GM19043 (cell line): ENCODE results near the gene BTF3L4.

Experiments
- ATAC-seq: cut with Tn5 transposase; IDR thresholded peaks from one replicate; pipeline ENCODE4 v1.9.1; 2021; ENCODE audit warnings: low read depth; ENCODE audit not compliant: unreplicated experiment

Gene BTF3L4

GRCh38 chr1:52119301-52120079, 63.4 kb downstream of the BTF3L4 start:
- ATAC-seq, result no peak

GRCh38 chr1:52122384-52122783, 66.3 kb downstream of the BTF3L4 start:
- no peak for ATAC-seq

- ATAC-seq, result no peak
Observed at GRCh38 chr1:52123622-52124021, 67.5 kb downstream of the BTF3L4 start.

DNA sequence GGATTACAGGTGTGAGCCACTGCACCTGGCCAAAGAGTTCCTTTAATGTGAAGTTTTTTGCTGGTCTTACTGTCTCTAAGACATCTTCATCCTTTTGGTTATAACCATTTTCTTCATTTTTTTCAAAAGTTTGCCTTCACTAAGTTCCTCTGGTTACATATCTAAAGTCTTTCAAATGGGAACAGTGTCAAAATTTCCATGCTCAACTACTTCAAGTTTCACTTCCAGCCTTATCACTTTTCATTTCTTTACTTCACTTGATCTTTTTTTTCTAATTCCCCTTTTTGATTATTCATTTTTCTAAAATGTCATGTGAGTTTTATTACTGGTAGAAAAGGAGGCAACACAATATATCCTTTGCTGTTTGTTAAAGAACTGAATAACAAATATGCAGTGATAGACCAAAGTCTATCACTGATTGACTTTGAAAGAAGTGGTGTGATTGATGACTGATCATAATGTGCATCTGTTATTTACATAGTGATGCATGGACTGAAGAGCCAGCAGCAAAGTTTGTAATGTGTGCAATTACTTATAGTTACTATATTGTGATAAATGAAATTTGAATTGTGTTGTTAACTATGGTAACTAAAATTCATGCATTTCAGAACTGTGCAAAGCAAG, 69.8 kb downstream of the BTF3L4 start:
- no peak for ATAC-seq

DNA sequence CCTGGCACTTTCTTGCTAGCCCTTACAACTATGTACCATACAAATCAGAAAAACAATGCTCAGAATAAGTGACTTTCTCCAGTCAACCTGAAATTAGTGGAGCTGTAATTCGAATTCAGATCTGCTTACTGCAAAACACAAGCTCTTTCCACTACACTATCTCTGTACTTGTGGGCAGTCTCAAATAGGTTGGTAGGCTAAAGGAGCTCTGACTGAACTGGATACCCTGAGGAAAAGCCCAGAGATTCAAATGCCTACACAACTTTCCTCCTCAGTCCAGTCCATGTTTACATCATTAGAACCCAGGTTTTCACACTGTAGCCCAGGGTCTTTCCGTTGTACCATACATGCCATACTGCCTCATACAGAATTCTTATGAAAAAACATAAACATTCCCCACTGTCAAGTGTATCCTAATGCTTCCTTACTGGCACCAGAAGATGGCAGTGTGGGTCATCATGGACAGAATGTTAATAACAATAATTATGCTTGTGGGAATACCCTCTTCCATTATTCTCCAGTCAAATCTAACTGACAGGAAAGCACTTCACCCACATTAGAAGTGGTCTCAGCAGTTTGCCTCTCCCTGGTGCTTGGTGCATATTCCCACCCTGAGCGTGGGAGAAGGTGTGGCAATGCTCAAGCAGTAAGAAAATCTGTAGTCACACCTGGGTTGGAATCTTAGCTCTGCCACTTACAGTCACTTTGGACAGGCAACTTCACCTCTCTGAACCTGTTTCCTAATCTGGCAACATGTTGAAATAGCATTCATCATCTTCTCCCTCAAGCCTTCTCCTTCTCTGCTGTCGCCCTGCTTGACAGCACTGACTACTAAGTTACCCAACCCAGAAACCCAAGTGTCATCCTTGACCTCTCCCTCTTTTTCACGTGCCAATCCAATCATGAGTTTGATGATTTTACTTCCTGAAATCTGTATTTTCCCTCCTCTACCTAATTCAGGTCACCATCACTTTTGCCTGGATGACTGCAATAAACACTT, 71.4 kb downstream of the BTF3L4 start:
- ATAC-seq, result no peak

DNA sequence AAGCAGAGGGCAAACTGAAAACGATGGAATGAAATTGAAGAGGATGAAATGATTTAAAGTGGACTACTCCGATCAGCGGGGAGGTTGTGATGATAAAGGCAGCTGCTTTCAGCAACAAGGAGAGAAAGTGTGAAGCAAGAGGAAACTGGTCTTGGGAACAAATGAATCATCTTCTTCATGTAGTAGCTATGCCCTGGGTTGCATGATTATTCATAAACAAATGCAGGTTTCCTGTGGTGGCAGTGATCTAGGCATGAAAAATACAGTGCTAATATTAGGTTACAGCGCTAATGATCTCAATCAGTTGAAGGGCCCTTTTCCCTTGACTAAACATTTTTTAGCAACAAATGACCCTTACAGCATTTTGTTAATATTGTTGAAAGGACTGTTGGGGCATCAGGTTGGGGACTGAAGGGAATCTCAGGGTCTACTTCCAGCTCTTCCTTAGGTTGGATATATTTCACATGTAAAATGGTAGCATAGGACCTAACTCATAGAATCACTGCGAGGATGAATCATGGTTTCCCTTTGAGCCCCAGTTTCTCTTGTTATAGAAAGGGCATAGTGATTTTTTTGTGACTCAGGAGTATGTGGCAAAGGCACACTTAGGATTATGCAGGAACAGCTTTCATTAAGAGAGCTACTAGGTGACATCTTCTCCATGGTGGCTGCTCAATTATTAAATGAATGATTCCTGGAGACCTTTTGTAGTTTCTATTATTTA, 83.9 kb downstream of the BTF3L4 start:
- peak; percentile 60 for ATAC-seq
